Brain microvascular endothelial cell (primary cell): ENCODE data around the gene NPPA.

Experiments
- DNase-seq: peaks from one replicate; pipeline ENCODE4 v3.0.0-alpha.2; 2020
- H3K27ac ChIP-seq: fragments of 250-450 bp; sonication (Bioruptor Pico); 2 replicates; pipeline ENCODE4 v1.5.1; 2020; ENCODE audit warnings: mild to moderate bottlenecking, moderate library complexity
- H3K27me3 ChIP-seq: fragments of 250-450 bp; sonication (Bioruptor Pico); replicated peaks from 2 replicates; pipeline ENCODE4 v1.5.1; 2020; ENCODE audit warnings: mild to moderate bottlenecking
- H3K36me3 ChIP-seq: fragments of 250-450 bp; sonication (Bioruptor Pico); replicated peaks from 2 replicates; pipeline ENCODE4 v1.5.1; 2020; ENCODE audit warnings: mild to moderate bottlenecking
- H3K4me3 ChIP-seq: 2 replicates; pipeline ENCODE4 v1.5.1; 2011; ENCODE audit warnings: low read depth, mild to moderate bottlenecking, control low read depth, low read length, moderate library complexity
- in situ Hi-C: cut with HindIII; loops from 2 replicates; pipeline ENCODE4 v1.10.0; 2017; ENCODE audit warnings: low sequenced_read_pairs, low pct_ligation_motif_present
- TF ChIP-seq, protein P1 (sequence below): IDR thresholded peaks from 2 replicates; pipeline ENCODE4 v1.5.1; 2011; ENCODE audit warnings: low read depth, mild to moderate bottlenecking, moderate library complexity, low read length, control low read depth, inconsistent platforms; ENCODE audit errors: missing control alignments

NPPA gene

DNA sequence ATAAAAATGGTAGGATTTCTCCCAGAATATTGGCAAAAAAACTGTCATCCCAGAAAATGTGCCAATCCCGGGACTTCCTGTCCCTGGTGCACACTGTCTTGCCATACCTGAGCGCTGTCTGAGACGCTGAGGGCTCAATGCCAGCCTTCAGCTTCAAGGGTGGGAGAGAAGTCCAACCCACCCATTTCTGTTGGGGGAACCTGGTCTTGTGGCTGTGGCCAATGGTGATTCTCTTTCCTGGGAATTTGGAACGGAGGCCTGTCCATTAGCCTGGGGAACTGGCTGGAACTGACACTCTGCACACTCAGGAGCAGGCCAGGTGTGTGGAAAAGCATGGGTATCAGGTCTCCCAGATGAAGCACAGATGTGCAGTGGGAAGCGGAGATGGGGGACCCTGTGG lies 48.5 kb downstream of the NPPA start:
- Histone ChIP-seq H3K4me3 (no peak overlapping the region), H3K27me3 (no peaks in the 10 kb centered on the region), H3K27ac (no peak overlapping the region), H3K36me3 (peaks cover 8% of the 10 kb centered on the region)
- in situ Hi-C loops: no loop called here
- TF ChIP-seq, protein P1, sequence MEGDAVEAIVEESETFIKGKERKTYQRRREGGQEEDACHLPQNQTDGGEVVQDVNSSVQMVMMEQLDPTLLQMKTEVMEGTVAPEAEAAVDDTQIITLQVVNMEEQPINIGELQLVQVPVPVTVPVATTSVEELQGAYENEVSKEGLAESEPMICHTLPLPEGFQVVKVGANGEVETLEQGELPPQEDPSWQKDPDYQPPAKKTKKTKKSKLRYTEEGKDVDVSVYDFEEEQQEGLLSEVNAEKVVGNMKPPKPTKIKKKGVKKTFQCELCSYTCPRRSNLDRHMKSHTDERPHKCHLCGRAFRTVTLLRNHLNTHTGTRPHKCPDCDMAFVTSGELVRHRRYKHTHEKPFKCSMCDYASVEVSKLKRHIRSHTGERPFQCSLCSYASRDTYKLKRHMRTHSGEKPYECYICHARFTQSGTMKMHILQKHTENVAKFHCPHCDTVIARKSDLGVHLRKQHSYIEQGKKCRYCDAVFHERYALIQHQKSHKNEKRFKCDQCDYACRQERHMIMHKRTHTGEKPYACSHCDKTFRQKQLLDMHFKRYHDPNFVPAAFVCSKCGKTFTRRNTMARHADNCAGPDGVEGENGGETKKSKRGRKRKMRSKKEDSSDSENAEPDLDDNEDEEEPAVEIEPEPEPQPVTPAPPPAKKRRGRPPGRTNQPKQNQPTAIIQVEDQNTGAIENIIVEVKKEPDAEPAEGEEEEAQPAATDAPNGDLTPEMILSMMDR: no peak
- DNase-seq: no peak

DNA sequence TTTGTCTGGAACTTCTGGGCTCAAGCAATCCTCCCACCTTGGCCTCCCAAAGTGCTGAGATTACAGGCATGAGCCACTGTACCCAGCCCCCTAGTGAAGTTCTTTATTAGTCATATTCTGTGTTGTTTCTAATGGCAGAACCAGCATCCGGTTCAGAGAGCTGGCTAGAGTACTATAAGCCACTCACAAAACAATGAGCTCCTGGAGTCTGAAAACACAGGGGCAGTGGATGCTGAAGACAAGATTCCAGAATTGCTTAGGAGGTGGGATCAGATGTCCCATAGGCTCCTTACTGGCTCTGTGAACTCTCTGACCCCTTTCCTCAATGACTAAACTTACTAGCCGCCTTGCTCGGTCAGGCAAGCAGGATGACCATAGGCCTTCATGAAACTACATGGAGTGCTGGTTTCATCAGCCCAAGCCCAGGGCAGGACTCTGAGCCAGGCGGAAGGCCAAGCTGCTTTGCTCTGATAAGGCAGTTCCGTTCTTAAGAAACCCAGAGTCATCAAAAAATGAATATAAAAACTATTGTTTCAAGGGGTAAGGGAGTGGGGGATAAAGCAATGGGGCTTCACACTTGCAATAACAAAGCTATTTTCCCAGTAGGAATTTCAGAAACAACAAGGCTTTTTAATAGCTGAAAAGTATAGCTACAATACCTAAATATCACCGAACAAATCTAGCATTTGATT lies 49.9 kb downstream of the NPPA start:
- peaks cover 8% of the 10 kb centered on the region for H3K36me3 ChIP-seq
- in situ Hi-C loops: no loop called here

DNA sequence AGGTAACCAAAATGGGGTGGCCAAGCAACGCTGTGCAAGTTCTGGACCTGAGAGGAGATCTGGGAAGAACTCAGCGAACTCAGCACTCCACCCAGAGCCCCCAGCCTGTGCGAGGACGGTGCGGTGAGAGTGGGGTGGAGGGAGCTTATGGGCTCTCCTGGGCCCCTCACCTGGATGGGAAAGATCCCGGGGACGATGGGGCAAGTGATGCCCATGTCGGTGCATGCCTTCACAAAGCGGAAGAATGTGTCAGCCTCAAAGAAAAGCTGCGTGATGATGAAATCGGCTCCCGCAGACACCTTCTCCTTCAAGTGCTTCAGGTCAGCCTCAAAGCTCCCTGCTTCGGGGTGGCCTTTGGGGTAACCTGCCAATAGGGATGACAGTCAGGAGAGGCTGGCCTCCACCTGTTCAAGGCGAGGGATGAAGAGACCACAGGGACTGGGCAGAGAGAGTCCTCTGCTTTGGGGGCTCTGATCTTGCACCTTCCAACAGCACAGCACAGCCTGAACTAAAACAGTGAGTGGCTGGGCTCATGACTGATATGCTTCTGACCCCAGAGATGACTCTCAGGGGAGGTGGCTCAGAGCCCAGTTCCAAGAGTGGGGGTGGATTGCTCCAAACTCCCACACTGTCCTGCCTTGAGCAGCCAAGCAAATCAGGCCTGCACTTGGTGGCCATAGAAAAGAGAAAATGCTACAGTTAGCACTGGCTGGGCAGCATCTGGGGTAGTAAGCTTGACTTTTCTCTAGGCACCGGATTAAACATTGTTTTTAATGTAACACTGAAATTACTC lies 51.4 kb downstream of the NPPA start:
- Histone ChIP-seq H3K27ac (no peak overlapping the region), H3K4me3 (no peak overlapping the region), H3K36me3 (peaks cover 8% of the 10 kb centered on the region), H3K27me3 (no peaks in the 10 kb centered on the region)
- TF ChIP-seq, protein P1: no peak
- DNase-seq: peak; percentile 24
- in situ Hi-C loops: no loop called here

More for the DNA sequence above, 49.9 kb downstream of the NPPA start:
- no peaks in the 10 kb centered on the region for H3K27me3 ChIP-seq
- peak; percentile 40 for DNase-seq
- H3K27ac ChIP-seq: no peak overlapping the region
- TF ChIP-seq, protein P1: no peak
- no peak overlapping the region for H3K4me3 ChIP-seq
